Bronchial epithelial cell (primary cell): Measurements from ENCODE around the gene EVPL. TPM values are rescaled to one million over a fixed set of nuclear protein-coding genes. Genes with fewer than 3 reads are reported as not detected.

ENCODE experiments used
- DNase-seq: peaks from one replicate; pipeline ENCODE4 v3.0.0-alpha.2; 2010; ENCODE audit warnings: low read depth
- FAIRE-seq: peaks from 2 replicates; lab custom pipeline; 2011; peaks lifted over from hg19 to GRCh38; lab: Jason Lieb, UNC
- H3K27me3 ChIP-seq: 2 replicates; pipeline ENCODE4 v1.5.1; 2011; ENCODE audit warnings: low read length; ENCODE audit not compliant: control insufficient read depth, insufficient read depth
- H3K36me3 ChIP-seq: 2 replicates; pipeline ENCODE4 v1.5.1; 2011; ENCODE audit warnings: low read length; ENCODE audit not compliant: control insufficient read depth, insufficient read depth
- H3K4me3 ChIP-seq: 2 replicates; pipeline ENCODE4 v1.5.1; 2011; ENCODE audit warnings: mild to moderate bottlenecking, low read depth, low read length, control low read depth
- CTCF ChIP-seq: IDR thresholded peaks from 2 replicates; pipeline ENCODE4 v1.5.1; 2011; ENCODE audit warnings: mild to moderate bottlenecking, moderate library complexity, low read length, control low read depth, inconsistent platforms; ENCODE audit not compliant: insufficient read depth, severe bottlenecking
- total RNA-seq: library from RNA; depleted of rRNA; stranded (reverse); fragments of >200 nt; gene quantifications from 2 replicates; pipeline ENCODE4 v1.2.1, GENCODE V29; 2014

EVPL gene
- total RNA-seq, 1 donor from 2014 or later: 27.1 TPM

- FAIRE-seq: no peak
- H3K36me3 ChIP-seq: peaks cover 16% of the 10 kb centered on the region
- no peaks in the 10 kb centered on the region for H3K27me3 ChIP-seq
- no peak for DNase-seq
- H3K4me3 ChIP-seq: no peak overlapping the region
- no peak for TF ChIP-seq CTCF
Measured at GRCh38 chr17:76038050-76038449, 10.9 kb upstream of the EVPL start.

GRCh38 chr17:76036497-76037261 is 9.6 kb upstream of the EVPL start:
- no peaks in the 10 kb centered on the region for H3K27me3 ChIP-seq
- no peak overlapping the region for H3K4me3 ChIP-seq
- TF ChIP-seq CTCF: no peak
- peaks cover 13% of the 10 kb centered on the region for H3K36me3 ChIP-seq
- FAIRE-seq (no peak), DNase-seq (no peak)

GRCh38 chr17:76034428-76035350 is 7.6 kb upstream of the EVPL start:
- TF ChIP-seq CTCF: no peak
- DNase-seq: no peak
- H3K36me3 ChIP-seq: peaks cover 4% of the 10 kb centered on the region
- no peaks in the 10 kb centered on the region for H3K27me3 ChIP-seq
- no peak for FAIRE-seq
- H3K4me3 ChIP-seq: no peak overlapping the region

DNA sequence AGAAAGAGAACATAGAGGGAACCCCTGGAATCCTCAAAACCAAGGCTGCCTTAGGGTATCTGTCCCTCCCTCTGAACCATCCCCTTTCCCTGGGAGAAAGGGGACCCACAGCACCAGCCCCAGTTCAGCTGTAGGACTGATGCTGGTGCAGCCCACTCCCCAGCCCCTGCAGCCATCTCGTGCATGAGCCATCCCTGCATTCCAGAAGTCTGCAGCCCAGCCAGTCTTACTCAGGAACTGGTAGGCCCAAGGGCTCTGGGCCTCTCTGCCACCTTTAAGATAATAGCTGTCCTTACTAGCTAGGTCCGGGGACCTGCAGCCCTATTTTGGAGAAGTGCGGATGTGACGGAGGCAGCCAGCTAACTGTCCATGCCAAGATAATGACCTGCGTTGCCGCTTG is 6.0 kb upstream of the EVPL start:
- no peak for TF ChIP-seq CTCF
- FAIRE-seq: no peak
- H3K36me3 ChIP-seq: no peaks in the 10 kb centered on the region
- no peaks in the 10 kb centered on the region for H3K27me3 ChIP-seq
- no peak for DNase-seq
- no peak overlapping the region for H3K4me3 ChIP-seq

DNA sequence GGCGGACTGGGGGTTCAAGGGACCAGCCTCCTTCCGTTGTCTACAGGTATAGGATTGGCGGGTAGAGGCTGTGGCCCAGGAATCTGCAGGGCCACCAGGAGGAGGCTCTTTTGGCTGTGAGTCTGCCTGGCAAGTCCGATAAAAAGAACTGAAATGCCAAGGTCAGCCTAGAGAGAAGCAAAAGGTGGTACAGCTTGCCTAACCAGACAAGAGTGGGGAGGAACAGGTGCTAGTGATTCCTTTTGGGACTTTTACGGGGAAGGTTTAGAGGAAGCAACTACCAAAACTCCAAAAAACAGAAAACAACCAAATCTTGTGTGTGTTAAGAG is 5.6 kb upstream of the EVPL start:
- H3K36me3 ChIP-seq: no peaks in the 10 kb centered on the region
- FAIRE-seq (no peak), DNase-seq (no peak)
- no peak overlapping the region for H3K4me3 ChIP-seq
- H3K27me3 ChIP-seq: no peaks in the 10 kb centered on the region
- no peak for TF ChIP-seq CTCF
